ENCODE results near the gene EXOC7.

EXOC7 gene

GRCh38 chr17:76085066-76085730 is 18.4 kb downstream of the EXOC7 start:
- TF ChIP-seq, protein P1, sequence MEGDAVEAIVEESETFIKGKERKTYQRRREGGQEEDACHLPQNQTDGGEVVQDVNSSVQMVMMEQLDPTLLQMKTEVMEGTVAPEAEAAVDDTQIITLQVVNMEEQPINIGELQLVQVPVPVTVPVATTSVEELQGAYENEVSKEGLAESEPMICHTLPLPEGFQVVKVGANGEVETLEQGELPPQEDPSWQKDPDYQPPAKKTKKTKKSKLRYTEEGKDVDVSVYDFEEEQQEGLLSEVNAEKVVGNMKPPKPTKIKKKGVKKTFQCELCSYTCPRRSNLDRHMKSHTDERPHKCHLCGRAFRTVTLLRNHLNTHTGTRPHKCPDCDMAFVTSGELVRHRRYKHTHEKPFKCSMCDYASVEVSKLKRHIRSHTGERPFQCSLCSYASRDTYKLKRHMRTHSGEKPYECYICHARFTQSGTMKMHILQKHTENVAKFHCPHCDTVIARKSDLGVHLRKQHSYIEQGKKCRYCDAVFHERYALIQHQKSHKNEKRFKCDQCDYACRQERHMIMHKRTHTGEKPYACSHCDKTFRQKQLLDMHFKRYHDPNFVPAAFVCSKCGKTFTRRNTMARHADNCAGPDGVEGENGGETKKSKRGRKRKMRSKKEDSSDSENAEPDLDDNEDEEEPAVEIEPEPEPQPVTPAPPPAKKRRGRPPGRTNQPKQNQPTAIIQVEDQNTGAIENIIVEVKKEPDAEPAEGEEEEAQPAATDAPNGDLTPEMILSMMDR (IDR thresholded peaks at IDR 0.05; ENCODE audit: insufficient read depth, low read depth, low read length, missing control alignments): no peak
- DNase-seq (ENCODE audit: low read depth): no peak
- H3K4me3 ChIP-seq (ENCODE audit: low read depth, low read length): no peak overlapping the region

DNA sequence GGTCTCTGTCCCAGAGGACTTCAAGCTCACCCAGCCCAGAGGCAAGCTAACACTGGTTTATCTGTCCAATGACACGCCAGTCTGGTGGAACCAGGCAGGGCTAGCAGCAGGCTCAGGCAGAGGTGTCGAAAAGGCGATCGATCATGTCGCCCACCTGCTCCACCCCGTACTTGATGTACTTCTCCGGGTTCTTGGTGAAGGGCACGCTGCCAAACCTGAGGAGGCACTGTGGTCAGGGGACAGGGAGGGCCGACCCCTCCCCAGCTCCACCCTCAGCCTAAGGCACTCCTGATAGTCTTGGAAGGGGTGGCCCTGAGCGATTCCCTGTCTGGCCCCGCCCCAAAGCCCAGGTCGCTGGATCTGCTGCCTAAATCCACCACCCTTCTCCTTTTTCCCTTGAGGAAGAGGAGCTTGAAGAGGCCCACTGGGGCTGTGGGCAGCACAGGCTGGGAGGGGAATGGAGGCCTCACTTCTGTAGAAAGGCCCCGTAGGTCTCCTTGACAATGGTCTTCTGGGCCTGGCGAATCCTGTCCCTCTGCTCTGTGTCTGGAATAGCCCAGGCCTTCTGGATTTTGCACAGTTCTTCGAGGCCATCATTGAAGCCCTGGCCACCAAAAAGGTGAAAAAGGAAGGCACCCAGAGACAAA is 19.9 kb downstream of the EXOC7 start:
- no peak for DNase-seq (ENCODE audit: low read depth)
- TF ChIP-seq, protein P1 (IDR thresholded peaks at IDR 0.05; ENCODE audit: insufficient read depth, low read depth, low read length, missing control alignments): no peak
- H3K4me3 ChIP-seq (ENCODE audit: low read depth, low read length): no peak overlapping the region

DNA sequence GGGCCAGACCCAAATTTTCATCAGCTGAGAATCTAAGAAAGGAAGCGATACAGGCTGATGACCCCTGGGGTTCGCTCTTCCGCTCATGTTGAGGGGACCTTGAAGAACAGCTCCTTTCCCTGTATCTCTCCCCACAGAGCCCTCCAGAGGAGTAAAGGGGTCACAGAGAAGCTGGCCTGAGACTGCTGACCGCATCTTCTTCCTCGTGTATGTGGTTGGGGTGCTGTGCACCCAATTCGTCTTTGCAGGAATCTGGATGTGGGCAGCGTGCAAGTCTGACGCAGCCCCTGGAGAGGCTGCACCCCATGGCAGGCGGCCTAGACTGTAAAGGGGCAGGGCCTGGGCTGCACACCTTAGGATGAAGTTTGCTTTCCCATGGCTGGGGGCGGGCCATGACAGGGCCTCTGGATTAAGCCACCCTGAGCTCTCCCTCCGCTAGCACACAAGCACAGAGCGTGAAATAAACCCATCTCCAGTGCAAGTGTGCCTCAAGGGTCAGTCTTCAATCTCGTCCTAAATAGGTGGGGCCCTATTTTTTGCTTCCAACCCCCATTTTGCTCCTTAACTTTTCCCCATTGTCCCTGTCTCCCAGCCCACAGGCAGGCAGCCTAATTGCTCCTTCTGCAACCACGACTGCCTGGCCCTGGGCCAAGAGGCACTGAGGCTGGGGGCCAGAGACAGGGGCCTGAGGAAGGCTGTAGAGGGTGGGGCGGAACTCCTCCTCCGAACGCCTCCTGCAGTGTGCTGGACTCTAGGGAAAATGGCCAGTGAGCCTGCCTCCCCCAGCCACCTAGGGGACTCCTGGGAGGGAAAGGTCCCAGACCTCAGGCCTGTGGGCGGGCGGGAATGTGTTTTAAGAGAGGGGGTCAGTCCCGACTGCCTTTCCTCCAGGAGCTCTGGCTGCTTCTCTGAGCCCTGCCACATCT is 21.0 kb downstream of the EXOC7 start:
- no peak overlapping the region for H3K4me3 ChIP-seq (ENCODE audit: low read depth, low read length)
- TF ChIP-seq, protein P1 (IDR thresholded peaks at IDR 0.05; ENCODE audit: insufficient read depth, low read depth, low read length, missing control alignments): no peak
- no peak for DNase-seq (ENCODE audit: low read depth)

- no peak overlapping the region for H3K4me3 ChIP-seq (ENCODE audit: low read depth, low read length)
- TF ChIP-seq, protein P1 (IDR thresholded peaks at IDR 0.05; ENCODE audit: insufficient read depth, low read depth, low read length, missing control alignments): no peak
- DNase-seq (ENCODE audit: low read depth): no peak
These were observed 22.0 kb downstream of the EXOC7 start for GRCh38 chr17:76081295-76082210.

GRCh38 chr17:76080768-76081287 is 22.8 kb downstream of the EXOC7 start:
- no peak overlapping the region for H3K4me3 ChIP-seq (ENCODE audit: low read depth, low read length)
- DNase-seq (ENCODE audit: low read depth): no peak

More at GRCh38 chr17:76080768-76081287, 22.8 kb downstream of the EXOC7 start:
- TF ChIP-seq, protein P1 (IDR thresholded peaks at IDR 0.05; ENCODE audit: insufficient read depth, low read depth, low read length, missing control alignments): no peak

Measured in GM12865 (cell line).